Uterus (tissue), 2 donors: ENCODE measurements around the gene FBXL19.

Source experiments
- POLR2A ChIP-seq, 2 donors: fragments of 450-650 bp; IDR thresholded peaks; one replicate each; pipeline ENCODE4 v1.6.1; 2016; ENCODE audit warnings: antibody characterized with exemption in 2 of 2, mild to moderate bottlenecking in 1 of 2, moderate library complexity in 1 of 2
- TF ChIP-seq, protein P1 (sequence below), 4 experiments: fragments of 200-600 bp in 2 of 4; fragments of 450-650 bp in 2 of 4; sonication (generic) in 2 of 4; IDR thresholded peaks; one replicate each; pipeline ENCODE4 v1.5.1; 2016 to 2019; ENCODE audit warnings: antibody characterized with exemption in 4 of 4, mild to moderate bottlenecking in 2 of 4, moderate library complexity in 1 of 4

DNA sequence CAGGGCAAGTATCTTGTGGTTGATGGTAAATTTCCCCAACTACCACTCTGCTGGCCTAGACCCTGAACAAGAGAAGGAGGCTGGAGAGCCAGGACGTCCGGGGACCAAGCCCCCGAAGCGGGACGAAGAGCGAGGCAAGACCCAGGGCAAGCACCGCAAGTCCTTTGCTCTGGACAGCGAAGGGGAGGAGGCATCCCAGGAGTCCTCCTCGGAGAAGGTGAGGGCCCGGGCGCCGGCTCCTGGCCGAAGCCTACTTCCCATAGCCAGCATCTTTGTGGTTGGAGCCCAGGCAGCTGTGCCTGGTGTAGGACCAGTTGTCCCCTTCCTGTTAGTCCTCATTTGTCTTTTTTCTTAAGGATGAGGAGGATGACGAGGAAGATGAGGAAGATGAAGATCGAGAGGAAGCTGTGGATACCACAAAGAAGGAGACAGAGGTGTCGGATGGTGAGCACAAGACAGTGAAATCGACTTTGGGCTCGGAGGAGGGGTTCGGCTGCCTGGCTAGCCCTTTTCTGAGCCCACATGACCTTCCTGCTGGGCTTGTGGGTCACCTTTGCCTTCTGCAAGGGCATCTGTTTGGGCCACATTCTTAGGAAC is 46.0 kb downstream of the FBXL19 start:
- TF ChIP-seq, protein P1, sequence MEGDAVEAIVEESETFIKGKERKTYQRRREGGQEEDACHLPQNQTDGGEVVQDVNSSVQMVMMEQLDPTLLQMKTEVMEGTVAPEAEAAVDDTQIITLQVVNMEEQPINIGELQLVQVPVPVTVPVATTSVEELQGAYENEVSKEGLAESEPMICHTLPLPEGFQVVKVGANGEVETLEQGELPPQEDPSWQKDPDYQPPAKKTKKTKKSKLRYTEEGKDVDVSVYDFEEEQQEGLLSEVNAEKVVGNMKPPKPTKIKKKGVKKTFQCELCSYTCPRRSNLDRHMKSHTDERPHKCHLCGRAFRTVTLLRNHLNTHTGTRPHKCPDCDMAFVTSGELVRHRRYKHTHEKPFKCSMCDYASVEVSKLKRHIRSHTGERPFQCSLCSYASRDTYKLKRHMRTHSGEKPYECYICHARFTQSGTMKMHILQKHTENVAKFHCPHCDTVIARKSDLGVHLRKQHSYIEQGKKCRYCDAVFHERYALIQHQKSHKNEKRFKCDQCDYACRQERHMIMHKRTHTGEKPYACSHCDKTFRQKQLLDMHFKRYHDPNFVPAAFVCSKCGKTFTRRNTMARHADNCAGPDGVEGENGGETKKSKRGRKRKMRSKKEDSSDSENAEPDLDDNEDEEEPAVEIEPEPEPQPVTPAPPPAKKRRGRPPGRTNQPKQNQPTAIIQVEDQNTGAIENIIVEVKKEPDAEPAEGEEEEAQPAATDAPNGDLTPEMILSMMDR (IDR thresholded peaks at IDR 0.05), result no peak
- TF ChIP-seq POLR2A (IDR thresholded peaks at IDR 0.05), result no peak
